ENCODE measurements around the gene XPNPEP1. TPM values are rescaled to one million over a fixed set of nuclear protein-coding genes. Genes with fewer than 3 reads are reported as not detected.

The XPNPEP1 gene
- polyA plus RNA-seq, 1 donor (not counting 4 experiments of a cell fraction or from before 2014, with no cell fraction given), result 96.2 TPM

- H3K9ac ChIP-seq (ENCODE audit: control insufficient read depth, extremely low read depth, insufficient read depth, low read length), result no peak overlapping the region
- TF ChIP-seq CTCF (optimal IDR thresholded peaks at IDR 0.05 in 1 of 3, IDR thresholded peaks at IDR 0.05 in 1 of 3, conservative IDR thresholded peaks at IDR 0.05 in 1 of 3; ENCODE audit: extremely low read depth in 1 of 3, insufficient read depth in 2 of 3, low read length in 3 of 3) (no peak), EZH2 (IDR thresholded peaks at IDR 0.05; ENCODE audit: low read length) (no peak)
- H3K9me3 ChIP-seq (ENCODE audit: control insufficient read depth, low read depth, low read length), result no peaks in the 10 kb centered on the region
- H2AFZ ChIP-seq (ENCODE audit: control insufficient read depth, low read length), result no peak overlapping the region
- H3K4me3 ChIP-seq (ENCODE audit: control insufficient read depth in 2 of 3, extremely low read depth in 1 of 3, insufficient read depth in 2 of 3, low read depth in 1 of 3, low read length in 3 of 3), result no peak overlapping the region
- H3K4me2 ChIP-seq (ENCODE audit: control insufficient read depth, extremely low read depth, insufficient read depth, low read depth, low read length), result no peak overlapping the region
- dilution Hi-C loops (cut with MboI; ENCODE audit: extremely low pct_ligation_motif_present, low sequenced_read_pairs), result no loop called here
- no peaks in the 10 kb centered on the region for H4K20me1 ChIP-seq (ENCODE audit: control insufficient read depth, extremely low read depth, insufficient read depth, low read length)
- no peaks in the 10 kb centered on the region for H3K9me1 ChIP-seq (ENCODE audit: control insufficient read depth, extremely low read depth, insufficient read depth, low read length)
- no peaks in the 10 kb centered on the region for H3K27me3 ChIP-seq (ENCODE audit: control insufficient read depth, extremely low read depth, insufficient read depth, low read length)
- no peaks in the 10 kb centered on the region for H3K79me2 ChIP-seq (ENCODE audit: control insufficient read depth, insufficient read depth, low read length)
- peaks cover 38 to 45% of the 10 kb centered on the region in 2 experiments for H3K36me3 ChIP-seq (ENCODE audit: control insufficient read depth in 2 of 2, extremely low read depth in 1 of 2, insufficient read depth in 2 of 2, low read length in 2 of 2)
- FAIRE-seq, result no peak
- H3K27ac ChIP-seq (ENCODE audit: control insufficient read depth, insufficient read depth, low read length), result no peak overlapping the region
- DNase-seq (ENCODE audit: low read depth, low spot score), result no peak
- H3K4me1 ChIP-seq (ENCODE audit: control insufficient read depth, extremely low read depth, insufficient read depth, low read length), result peaks cover 14% of the 10 kb centered on the region
Observed at GRCh38 chr10:109886781-109887140, 36.5 kb downstream of the XPNPEP1 start.

GRCh38 chr10:109886037-109886780 lies 37.1 kb downstream of the XPNPEP1 start:
- Histone ChIP-seq H3K4me1 (ENCODE audit: control insufficient read depth, extremely low read depth, insufficient read depth, low read length) (peaks cover 10% of the 10 kb centered on the region), H3K36me3 (ENCODE audit: control insufficient read depth in 2 of 2, extremely low read depth in 1 of 2, insufficient read depth in 2 of 2, low read length in 2 of 2) (peaks cover 43 to 50% of the 10 kb centered on the region in 2 experiments)

More at GRCh38 chr10:109886037-109886780, 37.1 kb downstream of the XPNPEP1 start:
- no peak for TF ChIP-seq CTCF (optimal IDR thresholded peaks at IDR 0.05 in 1 of 3, IDR thresholded peaks at IDR 0.05 in 1 of 3, conservative IDR thresholded peaks at IDR 0.05 in 1 of 3; ENCODE audit: extremely low read depth in 1 of 3, insufficient read depth in 2 of 3, low read length in 3 of 3)
- no peak for TF ChIP-seq EZH2 (IDR thresholded peaks at IDR 0.05; ENCODE audit: low read length)
- DNase-seq (ENCODE audit: low read depth, low spot score) (no peak), FAIRE-seq (no peak)
- Histone ChIP-seq H3K27ac (ENCODE audit: control insufficient read depth, insufficient read depth, low read length) (no peak overlapping the region), H3K4me3 (ENCODE audit: control insufficient read depth in 2 of 3, extremely low read depth in 1 of 3, insufficient read depth in 2 of 3, low read depth in 1 of 3, low read length in 3 of 3) (no peak overlapping the region), H2AFZ (ENCODE audit: control insufficient read depth, low read length) (no peak overlapping the region), H3K27me3 (ENCODE audit: control insufficient read depth, extremely low read depth, insufficient read depth, low read length) (no peaks in the 10 kb centered on the region), H3K9me1 (ENCODE audit: control insufficient read depth, extremely low read depth, insufficient read depth, low read length) (no peaks in the 10 kb centered on the region), H3K9ac (ENCODE audit: control insufficient read depth, extremely low read depth, insufficient read depth, low read length) (no peak overlapping the region), H3K79me2 (ENCODE audit: control insufficient read depth, insufficient read depth, low read length) (no peaks in the 10 kb centered on the region), H3K4me2 (ENCODE audit: control insufficient read depth, extremely low read depth, insufficient read depth, low read depth, low read length) (no peak overlapping the region), H3K9me3 (ENCODE audit: control insufficient read depth, low read depth, low read length) (no peaks in the 10 kb centered on the region), H4K20me1 (ENCODE audit: control insufficient read depth, extremely low read depth, insufficient read depth, low read length) (no peaks in the 10 kb centered on the region)
- dilution Hi-C loops (cut with MboI; ENCODE audit: extremely low pct_ligation_motif_present, low sequenced_read_pairs), result no loop called here
